GM21717 (cell line): ENCODE data around the gene ARGFX.
A peak's percentile ranks its signal among the peaks of the same experiment; 100 is the strongest.

Experiments used
- ATAC-seq: cut with Tn5 transposase; IDR thresholded peaks from one replicate; pipeline ENCODE4 v1.9.1; 2021; ENCODE audit warnings: mild to moderate bottlenecking, moderate library complexity; ENCODE audit not compliant: unreplicated experiment

Gene ARGFX

DNA sequence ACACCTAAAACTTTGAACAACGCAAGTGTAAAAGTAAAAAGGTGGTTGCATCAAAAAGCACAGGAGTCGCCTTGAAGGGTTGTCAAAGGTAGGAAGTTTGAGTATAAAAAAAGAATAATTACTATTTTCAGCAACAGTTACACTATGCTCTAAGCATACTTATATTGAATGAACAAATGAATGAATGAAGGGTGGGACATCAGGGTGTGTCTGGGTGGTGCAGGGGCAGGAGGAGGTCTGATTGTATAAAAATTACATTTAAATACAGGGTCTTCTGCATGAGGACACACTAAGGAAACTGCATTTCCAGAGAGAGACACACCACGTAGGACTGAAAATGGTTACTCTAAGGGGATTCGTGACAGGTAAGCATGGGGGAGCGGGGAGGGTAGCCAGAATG is at the start of gene ARGFX:
TSS of gene ARGFX (plus strand) at position 301 of the 400 bp plus-strand sequence. CDS start 2,765 bp downstream, outside the sequence.
- no peak for ATAC-seq

- ATAC-seq, result no peak
Measured at GRCh38 chr3:121517953-121518655, 49.6 kb upstream of the ARGFX start.

DNA sequence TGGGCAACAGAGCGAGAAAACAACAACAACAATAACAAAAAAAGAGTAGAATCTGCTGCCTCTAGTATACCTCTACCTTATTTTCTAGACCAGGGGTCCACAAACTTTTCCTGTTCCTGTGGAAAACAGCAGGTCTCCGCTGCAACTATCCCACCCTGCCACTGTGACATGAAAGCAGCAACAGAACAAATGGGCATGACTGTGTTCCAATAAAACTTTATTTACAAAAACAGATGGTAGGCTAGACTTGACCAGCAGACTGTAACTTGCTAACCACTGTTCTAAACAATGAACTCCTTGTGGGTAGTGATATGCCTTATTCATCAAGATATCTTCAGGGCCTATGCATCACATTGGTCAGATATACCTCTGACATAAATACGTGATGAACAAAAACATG is 47.2 kb upstream of the ARGFX start:
- no peak for ATAC-seq

DNA sequence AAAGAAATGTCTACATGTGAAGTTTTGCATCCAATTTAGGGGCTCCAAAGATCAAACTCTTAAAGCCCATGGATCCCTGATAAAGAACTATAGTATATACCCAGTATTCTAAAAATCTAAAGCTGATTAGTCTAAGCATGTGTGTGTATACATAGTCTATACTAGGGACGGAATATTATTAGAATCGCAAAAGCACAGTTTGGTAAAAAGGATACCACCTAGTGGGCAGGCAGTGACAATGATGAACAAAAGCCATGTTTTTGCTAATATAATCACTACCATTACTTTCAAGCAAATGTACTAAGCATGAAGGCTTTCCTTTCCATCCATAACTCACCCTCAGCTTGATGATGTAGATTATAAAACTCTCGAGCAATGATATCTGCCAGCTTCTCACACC is 38.4 kb upstream of the ARGFX start:
- no peak for ATAC-seq

- no peak for ATAC-seq
Measured at GRCh38 chr3:121531269-121531668, 36.5 kb upstream of the ARGFX start.

- no peak for ATAC-seq
Measured at GRCh38 chr3:121542924-121543323, 24.8 kb upstream of the ARGFX start.

- peak; percentile 7 for ATAC-seq
Measured at GRCh38 chr3:121545049-121545573, 22.6 kb upstream of the ARGFX start.

GRCh38 chr3:121545574-121546455 is 21.9 kb upstream of the ARGFX start, which contains the start of gene POLQ:
Gene POLQ, minus strand, starts transcription at chr3:121545988. Its CDS starts 111 bp downstream, at chr3:121545877.
- peak; percentile 80 for ATAC-seq

DNA sequence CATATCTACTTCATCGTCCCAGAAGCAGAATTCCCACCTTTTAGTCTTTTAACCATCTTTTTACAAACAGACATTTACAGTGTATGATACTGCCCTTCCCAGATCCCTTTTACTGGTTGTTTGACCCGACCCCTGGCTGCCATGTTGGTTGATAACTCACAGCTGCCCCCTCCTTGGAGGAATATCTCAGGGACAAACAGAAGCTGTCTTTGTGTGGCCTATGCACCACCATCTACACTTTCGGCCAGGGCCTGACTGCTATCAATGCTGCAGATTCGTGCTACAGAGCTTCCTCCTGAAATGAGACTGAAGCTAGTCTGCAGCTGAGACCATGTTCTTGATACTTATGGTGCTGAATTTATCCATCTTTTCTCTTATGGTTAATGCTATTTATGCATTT is 15.4 kb upstream of the ARGFX start:
- ATAC-seq, result no peak

- ATAC-seq, result no peak
Measured at GRCh38 chr3:121552797-121553196, 15.0 kb upstream of the ARGFX start.

GRCh38 chr3:121557426-121557934 is 10.3 kb upstream of the ARGFX start:
- no peak for ATAC-seq

GRCh38 chr3:121562148-121562547 is 5.6 kb upstream of the ARGFX start:
- ATAC-seq, result no peak

DNA sequence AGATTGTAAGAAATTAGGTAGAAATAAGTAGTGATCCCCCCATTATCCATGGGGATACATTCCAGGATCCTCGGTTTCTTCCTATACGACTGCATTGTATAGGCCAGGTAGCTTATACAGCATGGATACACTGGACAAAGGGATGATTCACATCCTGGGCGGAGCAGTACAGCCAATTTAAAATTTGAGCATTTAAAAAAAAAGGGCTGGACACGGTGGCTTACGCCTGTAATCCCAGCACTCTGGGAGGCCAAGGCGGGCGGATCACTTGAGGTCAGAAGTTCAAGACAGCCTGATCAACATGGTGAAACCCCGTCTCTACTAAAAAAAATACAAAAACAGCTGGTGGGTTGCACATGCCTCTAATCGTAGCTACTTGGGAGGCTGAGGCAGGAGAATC is 976 bp upstream of the ARGFX start:
- ATAC-seq, result no peak

DNA sequence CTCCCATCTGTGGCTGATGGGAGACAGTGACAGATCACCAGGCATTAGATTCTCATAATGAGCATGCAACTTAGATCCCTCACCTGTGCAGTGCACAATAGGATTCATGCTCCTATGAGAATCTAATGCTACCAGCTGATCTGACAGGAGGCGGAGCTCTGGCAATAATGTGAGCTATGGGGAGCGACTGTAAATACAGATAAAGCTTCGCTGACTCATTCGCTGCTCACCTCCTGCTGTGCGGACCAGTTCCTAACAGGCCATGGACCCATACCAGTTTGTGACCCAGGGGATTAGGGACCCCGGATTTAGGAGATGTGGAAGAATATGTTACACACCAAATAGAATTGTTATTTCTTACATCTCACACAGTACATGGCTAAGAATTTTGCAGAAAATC is 6.7 kb downstream of the ARGFX start:
- ATAC-seq, result no peak

GRCh38 chr3:121581691-121582090 is 13.9 kb downstream of the ARGFX start:
- no peak for ATAC-seq

DNA sequence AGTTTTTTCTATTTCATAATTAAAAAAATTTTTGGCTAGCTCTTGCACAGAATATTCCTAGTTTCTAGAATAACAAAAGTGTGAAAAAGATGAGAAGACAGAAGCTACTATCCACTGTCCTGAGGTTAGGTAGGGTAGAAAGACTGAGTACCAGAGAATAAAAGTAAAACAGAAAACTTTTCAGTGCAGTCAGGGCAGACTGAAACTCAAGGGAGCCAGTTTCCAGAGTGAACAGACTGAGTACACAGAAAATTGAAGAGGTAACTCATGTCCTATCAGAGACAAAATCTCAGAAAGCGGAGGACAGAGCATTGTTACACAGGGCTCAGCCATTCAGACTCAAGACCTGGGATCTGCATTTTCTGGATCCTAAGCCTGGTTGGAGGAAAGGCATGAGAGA is 16.7 kb downstream of the ARGFX start:
- no peak for ATAC-seq

DNA sequence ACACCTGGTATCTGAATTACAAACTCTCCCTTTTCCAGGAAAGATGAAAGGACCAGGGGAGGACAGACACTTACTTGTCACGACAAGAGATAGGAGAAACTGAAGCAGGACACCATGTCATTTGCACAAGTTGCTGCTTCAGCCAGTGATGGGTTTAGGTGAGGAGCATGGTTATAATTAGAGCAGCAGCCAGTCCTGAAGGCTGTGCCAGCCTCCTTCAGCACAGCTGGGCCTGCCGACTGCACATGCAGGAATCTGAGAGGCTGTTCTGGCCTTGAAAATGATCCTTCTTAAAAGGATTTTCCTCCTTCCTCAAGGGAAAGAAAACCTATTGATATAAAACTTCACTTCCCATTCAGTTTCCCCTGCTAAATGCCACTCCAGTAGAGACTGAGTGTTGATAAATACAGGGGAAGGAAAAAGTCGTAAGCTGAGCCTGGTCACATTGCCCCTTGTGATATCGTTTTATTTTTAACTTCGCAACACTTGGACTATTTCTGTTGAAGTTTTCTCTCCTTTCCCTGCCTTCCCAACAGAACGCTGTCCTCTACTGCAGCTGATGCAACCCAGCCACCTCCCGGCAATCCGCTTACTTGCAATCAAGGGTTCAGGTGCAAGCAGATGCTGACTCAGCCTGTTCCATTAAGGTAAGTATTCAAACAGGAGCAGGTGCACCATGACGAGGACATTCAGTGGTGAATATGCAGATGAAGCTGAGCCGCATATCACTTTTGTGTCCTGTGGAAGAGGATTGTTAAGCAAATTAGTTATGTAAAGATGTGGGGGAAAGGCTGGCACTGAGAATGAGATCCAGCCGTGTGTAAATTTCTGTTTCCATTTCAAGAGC is 25.3 kb downstream of the ARGFX start, which contains the start of gene FBXO40:
TSS of gene FBXO40 (plus strand) at position 524 of the 847 bp plus-strand sequence. CDS start 27,197 bp downstream, outside the sequence.
- peak; percentile 76 for ATAC-seq

GRCh38 chr3:121593806-121594205 is 26.1 kb downstream of the ARGFX start:
- ATAC-seq, result peak; percentile 4

- no peak for ATAC-seq
Measured at GRCh38 chr3:121594850-121595249, 27.1 kb downstream of the ARGFX start.

DNA sequence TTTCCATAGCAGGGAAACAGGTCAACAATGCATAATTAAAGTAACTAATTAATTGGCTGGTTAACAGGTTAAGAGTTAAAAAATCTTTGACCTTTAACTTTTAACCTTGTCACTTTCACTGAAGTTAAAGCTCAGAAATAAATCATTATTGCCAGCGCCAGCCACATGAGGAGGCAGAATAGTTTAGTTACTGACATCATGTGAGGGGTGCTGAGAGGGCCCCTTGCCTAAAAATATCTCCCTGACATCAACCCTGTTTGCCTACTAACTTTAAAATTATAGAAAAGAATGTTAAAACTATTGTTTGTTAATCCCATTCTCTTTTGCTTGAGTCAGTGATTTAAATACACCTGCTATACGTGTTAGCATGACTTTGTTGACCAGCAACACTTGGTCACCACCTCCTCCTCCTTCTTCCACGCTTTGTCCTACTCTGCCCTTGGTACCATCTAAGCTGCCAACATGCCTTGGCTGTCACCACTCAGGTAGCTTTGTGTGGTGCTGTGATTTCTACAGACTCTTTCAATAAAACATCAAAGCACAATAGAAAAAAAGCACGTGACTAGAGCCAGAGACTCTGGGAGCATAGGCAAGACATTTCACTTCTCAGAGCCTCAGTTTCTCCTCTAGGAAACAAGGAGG is 28.1 kb downstream of the ARGFX start:
- ATAC-seq, result no peak
